HG03045 (cell line): ENCODE results near the gene ID4.

ENCODE experiments used
- ATAC-seq: cut with Tn5 transposase; IDR thresholded peaks from one replicate; pipeline ENCODE4 v1.9.1; 2021; ENCODE audit warnings: mild to moderate bottlenecking, moderate library complexity; ENCODE audit not compliant: unreplicated experiment

Gene ID4

GRCh38 chr6:19857139-19857538, 20.0 kb downstream of the ID4 start:
- ATAC-seq = no peak

DNA sequence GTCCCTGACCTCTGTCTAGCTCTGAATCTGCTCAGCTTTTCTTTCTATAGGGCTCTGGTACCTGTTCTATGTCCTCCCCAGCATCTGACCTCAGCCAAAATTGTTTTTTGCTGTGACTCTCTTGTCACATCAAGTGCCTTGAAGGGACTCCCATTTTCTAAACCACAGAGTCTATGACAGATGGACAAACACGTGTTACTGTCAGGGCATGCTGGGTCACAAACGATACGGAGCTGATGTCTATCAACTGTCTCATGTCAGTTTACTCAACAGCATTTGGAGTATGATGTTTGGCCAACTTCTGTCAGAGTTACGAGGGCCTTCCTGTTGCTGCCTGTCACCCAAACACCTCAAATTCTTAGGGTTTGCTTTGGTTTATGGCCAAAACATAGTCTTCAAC, 20.5 kb downstream of the ID4 start:
- ATAC-seq = no peak

DNA sequence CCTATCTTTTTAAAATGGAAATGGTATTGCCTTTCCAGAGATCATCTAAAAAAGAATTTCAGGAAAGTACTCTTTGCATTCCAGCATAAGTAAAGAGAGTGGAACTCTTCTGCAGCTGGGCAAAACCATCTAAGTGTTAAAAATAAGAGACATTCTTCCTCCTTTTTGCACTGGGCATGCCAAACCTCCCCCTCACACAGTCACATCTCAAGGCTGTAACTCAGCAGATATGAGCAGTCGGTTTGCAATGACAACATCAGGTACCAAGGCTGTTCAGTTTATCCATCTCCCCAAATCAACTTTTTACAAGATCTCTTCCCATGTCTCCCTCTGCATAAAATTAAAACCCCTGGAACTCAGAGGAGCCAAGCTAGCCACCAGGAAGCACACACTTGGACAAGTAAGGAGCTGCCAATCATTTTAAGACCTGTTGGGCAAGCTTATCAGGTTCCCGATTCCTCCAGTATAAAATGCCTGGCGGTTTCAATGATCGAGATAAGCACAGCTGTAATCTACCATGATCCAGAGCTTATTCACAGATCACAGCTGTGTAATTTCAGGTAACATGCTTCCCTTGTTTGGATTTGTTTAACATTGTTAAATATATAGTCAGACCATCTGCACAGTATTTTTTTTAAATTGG, 23.2 kb downstream of the ID4 start:
- no peak for ATAC-seq

- ATAC-seq = no peak
Measured at GRCh38 chr6:19864285-19864684, 27.1 kb downstream of the ID4 start.

GRCh38 chr6:19865178-19865577, 28.0 kb downstream of the ID4 start:
- no peak for ATAC-seq

DNA sequence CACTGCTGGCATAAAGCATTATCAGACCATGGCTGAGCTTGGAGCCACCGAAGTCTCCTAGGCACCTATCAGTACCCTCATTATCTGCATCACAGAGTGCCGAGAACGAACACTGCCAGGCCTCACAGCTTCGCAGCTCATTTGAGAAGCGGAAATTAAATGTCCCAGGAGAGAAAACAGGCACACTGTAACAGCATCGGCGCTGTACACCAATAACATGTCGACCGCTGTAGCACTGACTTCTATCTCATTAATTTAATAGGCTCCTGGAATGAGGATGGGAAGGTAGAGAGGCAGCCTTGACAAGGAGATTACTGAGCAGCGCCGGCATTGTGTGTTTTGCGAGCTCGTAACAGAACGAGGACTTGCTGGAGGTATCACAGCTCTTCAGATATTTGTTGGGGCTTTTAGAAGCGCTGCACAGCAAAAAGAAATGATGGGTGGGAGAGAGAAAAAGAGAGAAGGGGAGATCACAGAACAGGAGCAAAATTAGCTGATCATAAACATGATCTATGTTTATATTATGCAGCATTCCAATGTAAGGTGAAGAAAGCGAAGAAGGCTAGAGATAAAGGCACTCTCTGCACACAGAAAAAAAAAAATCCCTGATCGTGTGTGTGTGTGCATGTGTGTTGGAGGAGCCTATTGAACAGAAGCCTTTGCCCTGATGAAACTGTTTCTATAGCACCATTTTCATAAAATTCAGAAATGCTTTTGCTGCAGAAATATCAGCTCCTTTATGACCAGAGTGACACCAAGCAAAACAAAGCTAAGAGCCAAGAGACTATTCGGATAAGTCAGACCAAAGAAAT, 29.2 kb downstream of the ID4 start:
- no peak for ATAC-seq

DNA sequence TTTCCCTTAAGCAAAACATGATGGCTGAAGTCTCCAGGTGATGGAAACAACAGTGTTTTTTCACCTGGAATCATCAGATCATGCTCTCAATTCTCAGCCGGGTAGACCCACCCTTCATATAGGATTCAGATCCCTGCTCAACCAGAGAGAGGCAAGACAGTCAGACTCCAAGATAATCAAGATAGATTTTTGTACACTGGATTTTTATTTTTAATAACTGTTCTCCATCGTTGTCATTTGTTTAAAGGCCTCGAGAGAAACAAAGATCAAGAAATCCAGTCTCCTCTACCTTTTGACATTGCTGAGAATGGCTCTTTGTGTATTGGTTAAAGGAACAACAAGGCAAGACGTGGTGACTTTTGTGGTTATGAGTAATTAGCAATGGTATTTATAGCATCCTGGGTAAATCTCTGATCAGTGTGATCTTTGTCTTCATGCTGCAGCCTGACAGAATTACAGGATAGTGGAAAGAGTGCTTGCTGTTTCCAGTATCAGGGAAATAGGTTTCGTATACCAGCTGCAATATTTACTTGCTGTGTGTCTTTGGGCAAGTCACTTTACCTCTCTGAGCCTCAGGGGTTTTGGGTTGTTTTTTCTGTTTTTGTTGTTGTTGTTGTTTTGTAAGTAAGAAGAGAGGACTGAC, 29.9 kb downstream of the ID4 start:
- no peak for ATAC-seq

DNA sequence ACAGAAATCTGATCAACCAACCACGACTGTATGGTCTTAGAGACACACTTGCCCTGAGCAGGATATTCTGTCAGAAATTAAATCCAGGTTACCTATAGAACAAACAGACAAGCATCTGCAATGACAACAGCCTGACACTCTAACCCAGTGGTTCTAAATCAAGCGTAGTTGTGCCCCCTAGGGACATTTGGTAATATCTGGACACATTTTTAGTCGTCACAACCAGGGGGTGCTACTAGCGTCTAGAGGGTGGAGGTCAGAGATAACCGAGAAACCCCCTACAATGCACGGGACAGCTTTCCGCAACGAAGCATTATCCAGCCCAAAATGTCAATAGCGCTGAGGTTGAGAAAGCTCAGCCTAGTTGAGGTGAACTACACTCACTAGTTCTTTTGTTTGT, 32.3 kb downstream of the ID4 start:
- ATAC-seq = no peak

GRCh38 chr6:19870322-19870721, 33.2 kb downstream of the ID4 start:
- ATAC-seq = no peak

GRCh38 chr6:19873031-19873430, 35.9 kb downstream of the ID4 start:
- no peak for ATAC-seq

DNA sequence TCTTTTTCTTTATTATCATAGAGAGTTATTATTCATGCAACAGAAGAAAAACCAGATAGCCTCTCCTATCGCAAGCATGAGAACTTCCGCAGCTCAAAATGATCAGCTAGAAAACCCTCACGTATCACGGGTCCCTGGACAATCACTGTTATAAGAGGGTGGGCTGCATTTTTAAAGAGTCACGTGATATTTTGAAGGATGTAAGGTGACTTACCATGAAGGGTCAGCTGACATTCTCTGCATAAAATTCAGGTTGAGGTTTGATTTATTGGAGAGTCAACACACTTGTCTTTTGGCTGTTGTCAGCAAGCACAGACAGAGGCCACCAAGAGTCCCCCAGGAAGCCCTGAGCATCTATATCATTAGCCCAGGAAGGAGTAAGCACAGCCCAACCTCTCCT, 39.5 kb downstream of the ID4 start:
- ATAC-seq = no peak

- ATAC-seq = no peak
Measured at GRCh38 chr6:19879663-19880062, 42.5 kb downstream of the ID4 start.

DNA sequence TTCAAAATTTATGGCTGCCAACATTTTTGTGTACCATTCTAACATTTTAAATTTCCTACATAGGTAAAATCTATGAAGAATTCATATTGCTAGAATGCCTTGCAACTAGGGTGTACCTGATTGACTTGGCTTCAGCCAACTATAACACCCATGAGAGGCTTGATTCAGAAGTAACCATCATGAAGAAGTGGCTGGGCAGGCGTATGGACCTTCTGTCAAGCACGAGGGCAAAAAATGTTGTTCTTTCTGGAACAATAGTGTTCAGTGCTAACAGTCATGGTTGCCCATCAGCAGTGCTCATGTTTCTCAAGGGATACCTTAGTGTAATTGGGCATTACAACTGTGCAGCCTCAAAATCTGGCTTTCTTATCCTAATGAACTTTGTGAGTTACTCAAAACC, 42.9 kb downstream of the ID4 start:
- ATAC-seq = no peak

GRCh38 chr6:19891451-19891850, 54.3 kb downstream of the ID4 start:
- ATAC-seq = no peak
